Pancreas (tissue), 10 donors: ENCODE data around the gene TLCD3B. TPM values are rescaled to one million over a fixed set of nuclear protein-coding genes. Genes with fewer than 3 reads are reported as not detected.

ENCODE experiments used
- ATAC-seq, 4 donors: fragments of 200-7000 bp; cut with Tn5 transposase; one replicate each; pipeline versions ENCODE4 v1.8.0 to v1.9.1; 2020; ENCODE audit warnings: mild to moderate bottlenecking in 4 of 4, moderate library complexity in 4 of 4
- DNase-seq, 6 donors: peaks; one replicate each; pipeline ENCODE4 v3.0.0-alpha.2; 2020
- FAIRE-seq: peaks from 2 replicates; lab custom pipeline; 2012; peaks lifted over from hg19 to GRCh38; lab: Jason Lieb, UNC
- H3K27ac ChIP-seq, 4 donors: fragments of 200-600 bp; sonication (generic); 1 replicate in 3 of 4; 2 replicates in 1 of 4; pipeline versions ENCODE4 v1.5.0 to v1.8.0; 2020
- H3K27me3 ChIP-seq, 4 donors: fragments of 200-600 bp; one replicate each; pipeline ENCODE4 v1.8.0; 2021
- H3K36me3 ChIP-seq, 3 donors: fragments of 200-600 bp; sonication (generic) in 1 of 3; one replicate each; pipeline versions ENCODE4 v1.5.0 to v1.8.0; 2020 to 2021
- H3K4me1 ChIP-seq, 3 donors: fragments of 200-600 bp; one replicate each; pipeline ENCODE4 v1.8.0; 2021
- H3K4me3 ChIP-seq, 4 donors: fragments of 200-600 bp; sonication (generic) in 2 of 4; one replicate each; pipeline versions ENCODE4 v1.5.0 to v1.8.0; 2020 to 2021
- H3K9me3 ChIP-seq, 4 donors: fragments of 200-600 bp; one replicate each; pipeline ENCODE4 v1.8.0; 2021
- WGBS, 2 donors: extraction: QIAGEN DNeasy Blood & Tissue Kit; methylation state at CpG; one replicate each; pipeline ENCODE4 v1.1.7; 2013; 5-methylcytosine and 5-hydroxymethylcytosine counted together
- intact Hi-C, 3 donors: fragments of 100-400 bp; cut with DNase I; formaldehyde crosslinking; loops; one replicate each; pipeline versions ENCODE4 v1.11.1 to v1.14.2; 2022
- polyA plus RNA-seq, 2 donors: library from polyadenylated mRNA; stranded (reverse); fragments of 200-250 nt; gene quantifications; one replicate each; pipeline ENCODE4 v1.2.3, GENCODE V29; 2013
- total RNA-seq, 6 donors: library from RNA; stranded (reverse); fragmentation: NEBNext Ultra II Directional in 4 of 6; extraction: Animal tissue kit (Norgen Biotek cat#: 25700) in 4 of 6; gene quantifications; one replicate each; pipeline versions ENCODE4 v1.2.1 to v1.2.4, GENCODE V29; 2021 to 2023
- TF ChIP-seq, protein P1 (sequence below), 4 donors: fragments of 200-600 bp; sonication (generic) in 3 of 4; IDR thresholded peaks; one replicate each; pipeline versions ENCODE4 v1.5.0 to v1.8.0; 2021; ENCODE audit warnings: antibody characterized with exemption in 4 of 4
- donor health status: healthy with polysubstance abuse.
- donor health status: DM: no; HTN: no; CAD: no; lungs with moderate emphysema.
- donor health status: DM: no; HTN: no; CAD: no.
- donor health status: control.
- donor health status: control.
- donor health status: Bipolar disorder and iron deficiency.
- donor health status: DM: yes; HTN: yes; CAD: no.
- donor health status: DM: no; HTN: no; CAD: no.
- donor health status: DM: no; HTN: no; CAD: no.
- donor health status: DM: yes; HTN: yes; CAD: no.

Gene TLCD3B
- total and polyA plus RNA-seq, 8 donors: 0.20 to 2.1 (median 0.28) TPM; not detected in 3

DNA sequence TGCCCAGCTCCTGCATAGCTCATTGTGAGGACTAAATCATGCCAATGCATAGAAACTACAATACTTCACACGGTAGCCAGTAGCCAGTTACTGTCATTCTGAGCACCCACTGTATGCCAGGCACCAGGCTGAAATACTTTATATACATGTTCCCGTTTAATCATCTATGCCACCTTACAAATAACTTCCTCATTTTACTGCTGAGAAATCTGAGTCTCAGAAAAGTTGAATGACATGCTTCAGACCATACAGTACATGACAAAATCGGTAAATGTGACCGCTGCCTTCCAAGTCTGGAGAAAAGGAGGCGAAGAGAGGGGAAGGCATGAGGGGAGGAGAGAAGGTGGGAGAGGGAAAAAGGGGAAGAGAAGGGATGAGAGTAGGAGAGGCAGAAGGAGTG lies 9.2 kb upstream of the TLCD3B start:
- Histone ChIP-seq H3K4me3 (no peak overlapping the region), H3K27me3 (no peaks in the 10 kb centered on the region), H3K36me3 (no peaks in the 10 kb centered on the region), H3K27ac (no peak overlapping the region), H3K4me1 (no peaks in the 10 kb centered on the region), H3K9me3 (no peaks in the 10 kb centered on the region)
- TF ChIP-seq, protein P1, sequence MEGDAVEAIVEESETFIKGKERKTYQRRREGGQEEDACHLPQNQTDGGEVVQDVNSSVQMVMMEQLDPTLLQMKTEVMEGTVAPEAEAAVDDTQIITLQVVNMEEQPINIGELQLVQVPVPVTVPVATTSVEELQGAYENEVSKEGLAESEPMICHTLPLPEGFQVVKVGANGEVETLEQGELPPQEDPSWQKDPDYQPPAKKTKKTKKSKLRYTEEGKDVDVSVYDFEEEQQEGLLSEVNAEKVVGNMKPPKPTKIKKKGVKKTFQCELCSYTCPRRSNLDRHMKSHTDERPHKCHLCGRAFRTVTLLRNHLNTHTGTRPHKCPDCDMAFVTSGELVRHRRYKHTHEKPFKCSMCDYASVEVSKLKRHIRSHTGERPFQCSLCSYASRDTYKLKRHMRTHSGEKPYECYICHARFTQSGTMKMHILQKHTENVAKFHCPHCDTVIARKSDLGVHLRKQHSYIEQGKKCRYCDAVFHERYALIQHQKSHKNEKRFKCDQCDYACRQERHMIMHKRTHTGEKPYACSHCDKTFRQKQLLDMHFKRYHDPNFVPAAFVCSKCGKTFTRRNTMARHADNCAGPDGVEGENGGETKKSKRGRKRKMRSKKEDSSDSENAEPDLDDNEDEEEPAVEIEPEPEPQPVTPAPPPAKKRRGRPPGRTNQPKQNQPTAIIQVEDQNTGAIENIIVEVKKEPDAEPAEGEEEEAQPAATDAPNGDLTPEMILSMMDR (IDR thresholded peaks at IDR 0.05): no peak
- intact Hi-C loops: no loop called here
- FAIRE-seq: no peak
- WGBS, 2 donors: 62 to 67% methylated on average over 5 of the region's 5 CpGs
- DNase-seq: no peak
- ATAC-seq: no peak

DNA sequence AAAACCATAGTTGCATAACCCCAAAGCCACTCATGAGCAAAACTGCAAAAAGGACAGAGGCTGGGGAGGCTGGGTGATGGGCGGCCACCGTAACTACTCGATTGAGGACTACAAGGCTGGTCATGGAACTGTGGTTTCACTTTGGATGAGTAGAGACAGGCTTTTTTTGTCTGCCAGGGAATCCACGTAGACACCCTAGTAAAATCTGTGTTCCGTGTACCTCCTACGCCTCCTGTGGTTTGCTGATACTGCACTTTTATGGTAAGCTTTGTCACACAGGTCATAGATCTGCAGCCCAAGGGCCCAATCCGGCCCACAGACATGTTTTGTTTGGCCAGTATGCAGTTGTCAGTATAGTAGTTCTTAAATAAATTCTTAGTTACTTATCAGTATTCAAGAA lies 2.2 kb upstream of the TLCD3B start:
- Histone ChIP-seq H3K36me3 (no peaks in the 10 kb centered on the region), H3K9me3 (no peaks in the 10 kb centered on the region), H3K4me1 (peaks cover 0 to 5% (median 0%) of the 10 kb centered on the region in 3 donors), H3K27ac (no peak overlapping the region), H3K4me3 (no peak overlapping the region), H3K27me3 (peaks cover 0 to 19% (median 2%) of the 10 kb centered on the region in 4 donors)
- no peak for ATAC-seq
- intact Hi-C loops: no loop called here
- no peak for FAIRE-seq
- WGBS, 2 donors: 67 to 72% methylated on average over 7 of the region's 7 CpGs
- no peak for DNase-seq
- TF ChIP-seq, protein P1 (IDR thresholded peaks at IDR 0.05): no peak

DNA sequence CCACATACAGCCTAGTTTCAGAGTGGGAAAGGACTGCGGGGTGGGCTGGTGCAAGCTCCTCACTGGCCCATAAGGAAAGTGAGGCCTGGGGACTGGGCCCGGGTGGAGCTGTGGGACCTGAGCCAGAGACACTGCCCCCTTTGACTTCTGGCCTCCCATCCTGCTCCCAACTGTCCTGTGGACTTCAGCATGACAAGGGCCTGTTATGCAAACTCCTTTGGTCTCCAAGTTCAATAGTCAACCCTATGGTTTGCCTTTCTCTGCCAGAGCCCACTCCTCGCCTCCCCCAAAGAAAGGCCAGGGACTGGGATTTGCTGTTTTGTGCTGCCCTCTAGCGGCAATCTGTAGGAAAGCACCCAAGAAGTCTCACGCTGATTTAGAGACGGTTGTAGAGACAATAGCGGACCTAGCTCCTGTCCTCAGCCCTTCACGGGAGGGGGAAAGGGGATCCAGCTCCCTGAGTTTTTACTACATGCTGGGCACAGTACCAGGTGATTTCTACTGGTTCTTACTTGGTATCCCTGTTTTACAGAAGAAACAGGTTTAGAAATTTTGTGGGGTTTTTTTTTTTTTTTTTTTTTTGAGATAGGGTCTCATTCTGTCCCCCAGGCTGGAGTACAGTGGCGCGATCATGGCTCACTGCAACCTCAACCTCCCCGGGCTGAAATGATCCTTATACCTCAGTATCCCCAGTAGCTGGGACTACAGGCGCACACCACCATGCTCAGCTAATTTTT lies 1.2 kb upstream of the TLCD3B start:
- TF ChIP-seq, protein P1 (IDR thresholded peaks at IDR 0.05): peak; percentile 21 to 48 (median 36)
- 24 to 29% methylated on average over 12 of the region's 12 CpGs for WGBS, 2 donors
- DNase-seq: peak in 1 of 6 donors; percentile 37

DNA sequence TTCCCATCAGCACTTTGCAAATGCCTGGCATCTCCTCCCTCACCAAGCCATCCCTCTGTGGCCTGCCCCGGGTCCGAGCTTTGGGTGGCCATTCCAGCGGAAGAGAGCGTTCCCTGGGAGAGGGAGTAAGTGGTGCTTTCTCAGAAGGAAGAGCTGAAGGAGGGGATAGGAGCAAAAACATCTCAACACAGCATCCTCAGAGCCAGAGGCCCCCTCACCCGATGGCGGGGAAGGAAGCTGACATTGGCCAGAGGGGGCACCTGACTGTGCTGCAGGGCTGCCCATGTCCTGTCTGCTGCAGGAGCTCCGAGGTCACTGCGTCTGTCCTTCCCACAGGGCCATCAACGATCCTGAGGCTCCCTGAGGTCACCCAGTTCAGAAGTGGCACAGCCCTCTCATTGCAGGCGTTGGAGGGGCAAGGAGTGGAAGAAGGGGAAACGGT lies 427 bp upstream of the TLCD3B start:
- peaks cover 0 to 19% (median 2%) of the 10 kb centered on the region in 4 donors for H3K27me3 ChIP-seq
- intact Hi-C loops: no loop called here
- H3K4me1 ChIP-seq: peaks cover 0 to 5% (median 0%) of the 10 kb centered on the region in 3 donors
- H3K27ac ChIP-seq: no peak overlapping the region
- no peaks in the 10 kb centered on the region for H3K36me3 ChIP-seq
- DNase-seq (no peak), FAIRE-seq (no peak), ATAC-seq (no peak)
- 19 to 21% methylated on average over 11 of the region's 11 CpGs for WGBS, 2 donors
- no peak overlapping the region for H3K4me3 ChIP-seq
- TF ChIP-seq, protein P1 (IDR thresholded peaks at IDR 0.05): no peak
- no peaks in the 10 kb centered on the region for H3K9me3 ChIP-seq

More for the DNA sequence above, 1.2 kb upstream of the TLCD3B start:
- Histone ChIP-seq H3K4me1 (peaks cover 0 to 5% (median 0%) of the 10 kb centered on the region in 3 donors), H3K36me3 (no peaks in the 10 kb centered on the region), H3K27ac (no peak overlapping the region), H3K4me3 (no peak overlapping the region), H3K9me3 (no peaks in the 10 kb centered on the region), H3K27me3 (peaks cover 0 to 19% (median 2%) of the 10 kb centered on the region in 4 donors)
- intact Hi-C loops: no loop called here
- ATAC-seq: peak in 3 of 4 donors; percentile 56 to 67 (median 61)
- FAIRE-seq: no peak
